HFF-Myc (cell line): Measurements from ENCODE around the gene TWNK.
"Not testable (repeated sequence)": the region's sequence is repeated elsewhere in the genome, so short reads cannot be mapped to it uniquely, and the experiment has no call there.

Experiments used
- DNase-seq: peaks from one replicate; pipeline ENCODE4 v3.0.0-alpha.2; 2011; ENCODE audit warnings: low read depth; ENCODE audit errors: extremely low read depth
- H3K4me3 ChIP-seq: replicated peaks from 2 replicates; pipeline ENCODE4 v1.5.1; 2011; ENCODE audit warnings: low read depth, mild to moderate bottlenecking, control low read depth, low read length
- TF ChIP-seq, protein P1 (sequence below): IDR thresholded peaks from 2 replicates; pipeline ENCODE4 v1.5.1; 2012; ENCODE audit warnings: mild to moderate bottlenecking, low read depth, low read length, control low read depth; ENCODE audit errors: missing control alignments

TWNK gene

GRCh38 chr10:100972904-100973535 is 14.3 kb upstream of the TWNK start:
- H3K4me3 ChIP-seq = no peak overlapping the region
- TF ChIP-seq, protein P1, sequence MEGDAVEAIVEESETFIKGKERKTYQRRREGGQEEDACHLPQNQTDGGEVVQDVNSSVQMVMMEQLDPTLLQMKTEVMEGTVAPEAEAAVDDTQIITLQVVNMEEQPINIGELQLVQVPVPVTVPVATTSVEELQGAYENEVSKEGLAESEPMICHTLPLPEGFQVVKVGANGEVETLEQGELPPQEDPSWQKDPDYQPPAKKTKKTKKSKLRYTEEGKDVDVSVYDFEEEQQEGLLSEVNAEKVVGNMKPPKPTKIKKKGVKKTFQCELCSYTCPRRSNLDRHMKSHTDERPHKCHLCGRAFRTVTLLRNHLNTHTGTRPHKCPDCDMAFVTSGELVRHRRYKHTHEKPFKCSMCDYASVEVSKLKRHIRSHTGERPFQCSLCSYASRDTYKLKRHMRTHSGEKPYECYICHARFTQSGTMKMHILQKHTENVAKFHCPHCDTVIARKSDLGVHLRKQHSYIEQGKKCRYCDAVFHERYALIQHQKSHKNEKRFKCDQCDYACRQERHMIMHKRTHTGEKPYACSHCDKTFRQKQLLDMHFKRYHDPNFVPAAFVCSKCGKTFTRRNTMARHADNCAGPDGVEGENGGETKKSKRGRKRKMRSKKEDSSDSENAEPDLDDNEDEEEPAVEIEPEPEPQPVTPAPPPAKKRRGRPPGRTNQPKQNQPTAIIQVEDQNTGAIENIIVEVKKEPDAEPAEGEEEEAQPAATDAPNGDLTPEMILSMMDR = no peak
- DNase-seq = no peak

GRCh38 chr10:100975397-100975796 is 11.9 kb upstream of the TWNK start:
- DNase-seq, H3K4me3 ChIP-seq: not testable (repeated sequence)

DNA sequence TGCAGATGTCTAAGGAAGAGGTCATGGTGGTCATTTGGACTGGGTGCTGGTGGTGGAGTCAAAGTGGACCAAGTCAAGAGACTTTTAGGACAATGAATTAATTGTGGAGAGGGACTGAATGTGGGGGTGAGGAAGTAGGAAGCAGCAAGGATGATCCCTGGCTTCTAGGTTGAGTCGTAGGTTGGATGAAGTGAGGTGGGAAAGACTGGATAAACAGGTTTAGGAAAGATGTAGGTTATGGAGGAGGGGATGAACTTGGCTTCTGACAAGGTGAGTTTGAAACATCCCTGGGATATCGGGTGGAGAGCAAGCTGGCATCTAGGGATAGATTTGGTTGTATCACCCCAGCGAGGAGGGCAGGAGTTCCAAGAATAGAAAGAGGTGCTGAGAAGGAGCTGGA is 10.4 kb upstream of the TWNK start:
- DNase-seq = no peak
- TF ChIP-seq, protein P1 = no peak
- no peak overlapping the region for H3K4me3 ChIP-seq

DNA sequence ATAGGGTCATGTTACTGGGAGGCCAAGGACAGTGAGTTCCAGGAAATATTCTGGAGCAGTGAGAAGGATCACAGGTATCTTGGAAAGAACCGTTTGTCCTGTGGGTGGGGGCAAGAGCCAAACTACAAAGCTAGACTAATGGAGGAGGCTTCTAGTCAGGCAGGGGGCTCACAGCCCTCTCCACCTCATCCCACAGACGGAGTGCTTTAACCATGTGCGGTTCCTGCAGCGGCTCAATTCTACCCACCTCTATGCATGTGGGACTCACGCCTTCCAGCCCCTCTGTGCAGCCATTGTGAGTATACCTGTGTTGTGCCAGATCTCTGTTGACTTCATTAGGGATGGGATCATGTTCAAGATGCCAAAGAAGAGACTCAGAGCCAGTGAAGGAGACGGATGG is 9.9 kb upstream of the TWNK start:
- H3K4me3 ChIP-seq = no peak overlapping the region
- TF ChIP-seq, protein P1 = no peak
- DNase-seq = no peak

DNA sequence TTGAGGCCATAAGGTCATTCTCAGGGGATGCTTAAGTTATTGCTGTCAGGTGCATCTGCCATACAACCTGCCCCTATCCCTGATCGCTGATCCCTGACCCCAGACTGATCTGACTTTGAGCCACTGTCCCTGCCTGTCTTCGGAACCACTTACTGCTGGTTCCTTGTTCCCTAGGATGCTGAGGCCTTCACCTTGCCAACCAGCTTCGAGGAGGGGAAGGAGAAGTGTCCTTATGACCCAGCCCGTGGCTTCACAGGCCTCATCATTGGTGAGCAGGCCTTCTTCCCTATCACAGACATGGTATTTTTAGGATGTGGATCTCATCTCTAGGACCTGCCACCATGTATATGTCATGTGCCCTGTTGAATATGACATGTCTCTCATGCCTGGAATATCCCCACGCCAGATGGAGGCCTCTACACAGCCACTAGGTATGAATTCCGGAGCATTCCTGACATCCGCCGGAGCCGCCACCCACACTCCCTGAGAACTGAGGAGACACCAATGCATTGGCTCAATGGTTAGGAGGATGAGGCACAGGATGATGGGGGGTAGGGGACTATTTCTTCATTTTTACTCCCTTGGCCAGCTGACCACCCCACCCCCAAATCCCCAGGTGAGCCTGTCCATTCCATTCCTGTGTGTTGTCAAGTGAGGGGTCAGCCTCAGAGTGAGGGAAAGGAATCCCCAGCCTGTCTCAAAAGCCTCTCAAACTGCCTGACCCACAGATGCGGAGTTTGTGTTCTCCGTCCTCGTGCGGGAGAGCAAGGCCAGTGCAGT is 9.0 kb upstream of the TWNK start:
- no peak for DNase-seq
- TF ChIP-seq, protein P1 = no peak
- H3K4me3 ChIP-seq = no peak overlapping the region

DNA sequence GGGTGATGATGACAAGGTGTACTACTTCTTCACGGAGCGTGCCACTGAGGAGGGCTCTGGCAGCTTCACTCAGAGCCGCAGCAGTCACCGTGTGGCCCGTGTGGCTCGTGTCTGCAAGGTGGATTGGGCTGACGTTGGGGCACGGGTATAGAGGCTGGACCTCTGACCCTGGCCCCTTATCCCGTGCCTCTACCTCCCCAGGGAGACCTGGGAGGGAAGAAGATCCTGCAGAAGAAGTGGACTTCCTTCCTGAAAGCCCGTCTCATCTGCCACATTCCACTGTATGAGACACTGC is 8.5 kb upstream of the TWNK start:
- TF ChIP-seq, protein P1 = no peak
- no peak for DNase-seq
- H3K4me3 ChIP-seq = no peak overlapping the region

DNA sequence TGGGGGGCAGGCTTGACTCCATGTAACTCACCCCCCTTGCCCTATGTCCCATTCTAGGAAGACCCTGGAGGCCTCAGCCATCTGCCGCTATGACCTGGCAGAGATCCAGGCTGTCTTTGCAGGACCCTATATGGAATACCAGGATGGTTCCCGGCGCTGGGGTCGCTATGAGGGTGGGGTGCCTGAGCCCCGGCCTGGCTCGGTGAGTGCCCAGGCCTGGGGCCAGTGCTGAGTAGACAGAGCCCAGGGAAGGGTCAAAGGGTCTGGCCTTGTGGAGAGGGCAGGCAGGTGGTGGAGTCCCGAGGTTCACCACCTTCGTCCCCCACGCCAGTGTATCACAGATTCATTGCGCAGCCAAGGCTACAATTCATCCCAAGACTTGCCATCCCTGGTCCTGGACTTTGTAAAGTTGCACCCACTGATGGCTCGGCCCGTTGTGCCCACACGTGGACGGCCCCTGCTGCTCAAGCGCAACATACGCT is 7.5 kb upstream of the TWNK start:
- H3K4me3 ChIP-seq = no peak overlapping the region
- no peak for DNase-seq
- TF ChIP-seq, protein P1 = no peak
